Measurements from ENCODE around the gene RAB3A.
"Not testable (repeated sequence)": the region's sequence is repeated elsewhere in the genome, so short reads cannot be mapped to it uniquely, and the experiment has no call there.

Gene RAB3A

DNA sequence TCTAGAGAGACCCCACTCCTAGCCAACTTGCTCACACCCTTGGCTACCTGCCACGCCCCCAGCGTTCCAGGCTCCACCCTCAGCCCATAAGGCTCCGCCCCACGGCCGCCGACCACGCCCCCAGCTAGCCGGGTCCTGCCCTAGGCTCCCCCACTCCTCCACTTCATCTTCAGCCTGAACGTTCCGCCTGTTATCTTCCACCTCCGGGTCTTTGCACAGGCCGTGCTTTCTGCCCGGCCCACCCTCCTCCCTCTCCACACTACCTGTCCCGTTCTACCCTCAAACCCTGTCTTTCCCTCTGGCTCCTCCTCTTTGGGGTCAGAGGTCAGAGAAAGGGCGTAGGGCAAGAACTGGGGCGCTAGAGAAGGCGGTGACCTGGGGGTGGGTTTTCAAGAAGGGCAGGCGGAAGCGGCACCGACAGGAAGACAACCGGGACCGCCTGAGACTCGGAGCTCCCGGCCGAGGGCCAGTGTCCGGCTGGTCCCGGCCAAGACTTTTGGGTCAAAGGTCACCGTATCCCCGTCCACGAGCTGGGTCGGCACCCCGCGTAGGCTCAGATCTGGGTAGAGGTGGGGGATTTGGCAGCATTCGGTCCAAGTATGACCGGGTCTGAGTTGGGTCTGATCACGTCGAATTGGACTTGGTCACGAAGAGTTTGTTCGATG is 20.1 kb upstream of the RAB3A start:
- peak; percentile 90 for DNase-seq (ENCODE audit: low spot score)

DNA sequence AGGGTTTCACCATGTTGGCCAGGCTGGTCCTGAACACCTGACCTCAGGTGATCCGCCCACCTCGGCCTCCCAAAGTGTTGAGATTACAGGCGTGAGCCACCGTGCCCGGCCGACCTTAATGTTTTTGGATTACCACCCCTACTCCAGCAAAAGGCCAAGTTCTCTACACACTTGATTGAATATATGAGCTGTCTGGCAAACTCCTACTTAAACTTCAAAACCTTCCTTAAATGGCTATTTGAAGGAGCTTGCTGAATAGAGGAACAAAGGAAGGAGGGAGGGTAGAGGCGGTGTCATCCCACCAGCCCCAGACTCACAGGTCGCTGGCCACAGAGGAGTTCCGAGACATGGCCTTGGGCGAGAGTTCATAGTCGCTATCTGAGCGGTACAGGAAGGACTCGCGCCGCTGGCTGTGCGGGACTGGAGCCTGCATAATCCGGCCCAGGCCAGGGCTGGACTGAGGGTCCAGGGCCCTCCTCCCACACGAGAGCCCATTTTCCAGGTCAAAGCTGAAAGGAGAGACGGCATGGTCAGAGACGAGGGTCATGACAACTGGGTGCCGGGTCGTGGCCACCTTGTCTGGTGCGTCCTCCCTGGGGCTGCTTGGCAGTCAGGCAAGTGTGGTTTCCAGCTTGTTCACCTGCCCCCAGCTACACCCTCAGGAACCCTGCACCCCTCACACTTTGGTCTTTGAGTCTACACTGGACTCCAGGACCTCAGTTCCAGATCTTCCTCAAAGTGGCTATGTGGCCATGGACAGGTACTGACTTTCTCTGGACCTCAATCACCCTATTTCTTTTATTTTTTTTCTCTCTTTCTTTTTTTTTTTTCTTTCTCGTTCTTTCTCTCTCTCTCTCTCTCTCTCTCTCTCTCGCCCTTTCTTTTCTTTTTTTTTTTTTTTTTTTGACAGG is 18.2 kb upstream of the RAB3A start:
- no peak for DNase-seq (ENCODE audit: low spot score)

DNA sequence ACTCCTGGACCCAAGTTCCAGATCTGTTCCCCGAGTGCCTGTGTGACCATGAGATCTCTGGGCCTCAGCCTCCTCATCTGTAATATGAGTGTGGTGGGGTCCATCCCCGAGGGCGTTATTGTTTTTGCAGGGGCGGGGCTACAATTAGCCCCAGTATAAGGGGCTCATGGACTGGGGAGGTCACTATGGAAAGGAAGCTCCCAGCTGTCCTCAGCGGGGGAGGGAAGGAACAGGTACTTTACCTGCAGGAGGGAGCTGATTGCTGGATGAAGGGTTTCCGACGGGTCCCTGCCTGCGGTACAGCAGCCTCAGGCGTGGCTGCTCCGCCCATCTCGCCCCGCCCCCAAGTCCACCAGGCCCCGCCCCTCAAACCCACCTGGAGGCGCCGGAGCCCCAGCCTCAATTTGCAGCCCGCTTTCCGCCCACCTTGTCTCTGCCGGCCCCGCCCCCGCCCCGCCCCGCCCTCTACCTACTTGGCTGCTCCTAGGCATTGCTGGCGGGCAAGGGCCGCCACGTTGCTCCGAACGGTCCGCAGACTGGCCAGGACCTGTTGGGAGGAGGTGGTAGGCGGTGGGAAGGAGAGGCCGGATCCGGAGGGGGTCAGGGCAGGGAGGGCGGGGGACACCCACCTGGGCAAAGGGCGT is 16.9 kb upstream of the RAB3A start:
- DNase-seq (ENCODE audit: low spot score): peak; percentile 73

DNA sequence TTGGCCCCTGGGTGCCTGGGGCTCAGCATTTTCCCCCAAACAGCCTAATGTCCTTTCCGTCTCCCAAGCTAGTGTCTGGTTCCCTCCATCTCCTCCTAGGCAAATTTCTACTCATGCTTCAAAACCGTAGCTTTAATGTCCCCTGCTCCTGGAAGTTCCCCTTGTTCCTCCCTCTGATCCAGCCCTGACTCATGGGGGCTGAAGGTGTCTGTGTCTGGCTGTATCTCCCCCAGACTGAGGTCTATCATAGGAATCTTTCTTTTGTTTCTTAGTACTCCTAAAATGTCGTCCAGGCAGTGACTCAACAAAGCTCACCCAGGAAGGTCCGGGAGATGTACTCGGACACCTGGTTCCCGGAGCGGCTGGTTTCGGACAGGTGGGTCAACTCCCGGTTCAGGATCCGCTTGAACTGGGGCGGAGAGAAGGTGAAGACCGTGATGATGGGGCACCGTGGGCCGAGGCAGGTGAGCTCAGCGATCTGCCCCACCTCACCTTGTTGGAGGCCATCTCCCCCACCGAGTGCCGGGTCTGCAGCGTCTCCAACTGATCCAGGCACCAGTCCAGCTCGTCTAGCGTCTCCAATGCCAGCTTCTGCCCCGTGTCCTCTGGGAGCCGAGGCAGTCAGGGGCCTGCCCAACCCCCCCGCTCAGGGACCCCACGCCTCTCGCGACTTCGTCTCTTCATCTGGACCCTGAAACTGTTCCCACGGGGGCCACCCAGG is 16.2 kb upstream of the RAB3A start:
- no peak for DNase-seq (ENCODE audit: low spot score)

DNA sequence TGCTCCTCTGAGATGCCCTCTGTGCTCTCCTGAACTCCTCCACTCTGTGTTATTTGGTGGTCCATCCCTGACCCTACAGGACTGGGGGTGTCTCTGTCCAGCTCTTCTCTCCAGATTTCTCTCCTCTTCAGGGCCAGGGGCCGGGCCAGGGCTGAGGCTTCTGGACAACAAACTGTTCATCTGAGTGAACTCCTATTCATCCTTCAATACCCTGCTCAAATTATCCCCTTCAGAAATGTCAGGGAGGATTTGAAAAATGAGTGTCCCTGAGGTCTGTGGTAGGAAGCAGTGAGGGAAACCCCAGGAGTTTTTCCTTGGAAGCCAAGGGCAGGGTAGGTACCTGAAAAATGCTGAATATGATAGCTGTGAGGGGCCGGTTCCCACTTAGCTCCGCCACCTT is 14.8 kb upstream of the RAB3A start:
- no peak for DNase-seq (ENCODE audit: low spot score)

DNA sequence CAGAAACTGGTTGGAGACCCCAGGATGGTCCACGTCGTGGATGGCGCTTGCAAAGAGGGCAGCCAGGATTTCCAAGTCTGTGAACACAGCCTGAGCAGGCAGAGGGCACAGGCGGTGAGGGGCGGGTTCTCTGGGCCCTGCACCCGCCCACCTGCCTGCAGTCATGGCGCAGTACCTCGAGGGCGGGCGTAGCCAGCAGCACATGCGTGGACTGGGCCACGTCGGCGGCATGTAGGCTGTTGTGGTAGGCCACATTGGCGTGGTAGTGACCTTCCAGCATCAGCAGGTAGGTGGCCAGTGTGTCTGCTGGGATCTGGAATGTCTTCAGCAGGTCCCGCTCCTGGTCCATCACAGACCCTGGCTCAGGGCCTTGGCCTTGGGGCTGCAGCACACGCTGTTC is 14.3 kb upstream of the RAB3A start:
- DNase-seq (ENCODE audit: low spot score): no peak

DNA sequence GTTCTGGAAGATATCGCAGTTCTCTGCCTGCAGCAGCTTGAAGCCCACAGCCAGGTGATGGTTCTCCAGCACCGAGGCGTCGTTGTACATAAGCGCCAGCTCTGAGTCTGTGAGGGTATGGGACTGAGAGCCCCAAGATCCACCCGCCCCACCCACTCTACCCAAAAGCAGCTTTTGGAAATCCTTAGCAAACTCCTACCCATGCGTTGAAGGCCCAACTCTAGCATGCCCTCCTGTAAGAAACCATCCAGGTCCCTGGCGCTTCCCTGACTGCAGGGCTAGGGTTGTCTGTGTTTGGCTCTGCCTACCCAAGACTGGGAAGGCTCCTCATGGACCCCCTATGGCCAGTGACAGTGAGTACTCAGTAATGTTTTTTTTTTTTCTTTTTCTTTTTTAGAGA is 12.9 kb upstream of the RAB3A start:
- no peak for DNase-seq (ENCODE audit: low spot score)

DNA sequence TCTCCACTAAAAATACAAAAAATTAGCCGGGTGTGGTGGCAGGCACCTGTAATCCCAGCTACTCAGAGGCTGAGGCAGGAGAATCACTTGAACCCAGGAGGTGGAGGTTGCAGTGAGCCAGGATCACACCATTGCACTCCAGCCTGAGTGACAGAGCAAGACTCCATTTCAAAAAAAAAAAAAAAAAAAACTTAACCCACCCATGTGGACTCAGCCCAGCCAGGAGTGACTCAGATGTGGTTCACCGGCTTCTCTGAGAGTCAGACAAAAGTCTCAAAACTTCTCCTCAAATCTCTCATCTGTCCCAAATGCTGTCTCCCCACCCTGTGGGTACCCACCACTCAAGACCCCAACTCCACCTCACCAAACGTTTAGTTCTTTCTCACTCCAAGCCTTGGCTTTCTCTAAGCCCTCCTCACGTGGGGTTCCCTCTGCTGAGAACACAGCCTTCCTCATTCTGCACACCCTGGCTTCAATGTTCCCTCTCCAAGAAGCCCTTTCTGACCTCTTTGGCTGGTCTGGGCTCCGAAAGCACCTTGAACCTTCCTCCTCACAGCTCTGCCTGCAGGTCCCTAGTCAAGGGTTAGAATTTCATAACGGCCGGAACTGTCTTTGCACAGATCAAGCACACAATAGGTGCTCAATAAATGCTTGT is 11.1 kb upstream of the RAB3A start:
- DNase-seq (ENCODE audit: low spot score): no peak

DNA sequence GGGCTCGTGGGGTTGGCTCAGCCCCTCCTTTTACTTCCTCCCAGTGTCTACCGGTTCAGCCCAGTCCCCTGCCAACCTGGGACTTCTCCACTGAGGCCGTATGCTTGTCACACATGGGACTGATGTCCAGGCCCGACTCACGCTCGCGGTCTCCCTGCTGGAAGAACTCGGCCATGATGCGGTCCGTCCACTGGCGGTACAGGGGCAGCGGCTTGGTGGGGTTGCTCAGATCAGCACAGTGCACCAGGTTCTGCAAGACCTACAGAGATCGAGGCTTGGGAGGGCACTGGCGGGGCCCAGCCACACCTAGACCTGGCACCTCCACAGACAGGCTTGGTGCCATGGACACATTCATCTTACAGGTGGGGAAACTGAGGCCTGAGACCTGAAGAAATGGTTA is 7.8 kb upstream of the RAB3A start:
- no peak for DNase-seq (ENCODE audit: low spot score)

DNA sequence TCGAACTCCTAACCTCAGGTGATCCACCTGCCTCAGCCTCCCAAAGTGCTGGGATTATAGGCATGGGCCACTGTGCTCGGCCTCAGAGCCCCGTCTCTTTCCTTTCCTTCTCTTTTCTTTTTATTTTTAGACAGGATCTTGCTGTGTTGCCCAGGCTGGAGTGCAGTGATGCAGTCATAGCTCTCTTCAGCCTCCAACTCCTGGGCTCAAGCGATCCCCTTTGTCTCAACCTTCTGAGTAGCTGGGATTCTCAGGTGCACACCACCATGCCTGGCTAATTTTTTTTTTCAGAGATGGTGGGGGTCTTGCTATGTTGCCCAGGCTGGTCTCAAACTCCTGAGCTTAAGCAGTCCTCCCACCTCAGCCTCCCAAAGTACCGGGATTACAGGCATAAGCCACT is 6.1 kb upstream of the RAB3A start:
- not testable (repeated sequence) for DNase-seq (ENCODE audit: low spot score)

DNA sequence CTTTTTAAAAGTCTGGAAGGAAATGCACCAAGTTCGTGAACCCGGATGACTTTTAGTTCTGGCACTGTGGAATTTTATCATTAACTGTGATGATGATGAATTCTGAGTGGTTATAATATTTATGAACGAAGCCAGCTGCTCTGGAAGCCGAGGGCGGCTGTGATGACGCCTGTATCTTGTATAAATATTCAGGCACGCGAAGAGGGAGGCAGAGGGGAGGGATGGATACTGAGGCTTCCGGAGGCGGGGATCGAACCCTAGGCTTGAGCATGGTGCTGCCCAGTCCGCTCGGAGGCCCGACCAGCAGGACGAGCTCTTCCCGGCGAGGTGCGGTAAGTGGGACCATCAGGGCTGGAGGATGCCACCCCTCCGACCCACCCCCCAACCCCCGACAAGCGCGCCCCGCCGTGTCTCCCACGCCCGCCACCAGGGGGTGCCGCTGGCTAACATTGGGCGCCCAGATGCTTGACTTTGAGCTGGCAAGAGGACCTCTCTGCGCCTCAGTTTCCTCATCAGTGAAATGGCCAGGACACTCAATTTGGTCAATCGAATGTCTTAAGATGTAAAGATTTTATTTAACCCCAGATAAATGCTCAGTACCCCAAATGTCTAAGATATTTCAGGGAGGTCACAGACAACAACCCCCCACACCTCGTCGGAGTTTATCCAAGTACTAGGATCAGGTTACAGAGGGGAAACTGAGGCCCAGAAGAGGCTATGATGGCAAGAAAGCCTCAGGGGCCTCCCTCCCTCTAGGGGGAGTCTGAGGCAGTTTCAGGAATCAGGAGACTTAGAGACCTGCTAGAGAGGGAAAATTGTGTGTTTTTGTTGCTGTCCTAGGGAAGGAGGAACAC is 4.5 kb upstream of the RAB3A start:
- DNase-seq (ENCODE audit: low spot score): peak; percentile 63

DNA sequence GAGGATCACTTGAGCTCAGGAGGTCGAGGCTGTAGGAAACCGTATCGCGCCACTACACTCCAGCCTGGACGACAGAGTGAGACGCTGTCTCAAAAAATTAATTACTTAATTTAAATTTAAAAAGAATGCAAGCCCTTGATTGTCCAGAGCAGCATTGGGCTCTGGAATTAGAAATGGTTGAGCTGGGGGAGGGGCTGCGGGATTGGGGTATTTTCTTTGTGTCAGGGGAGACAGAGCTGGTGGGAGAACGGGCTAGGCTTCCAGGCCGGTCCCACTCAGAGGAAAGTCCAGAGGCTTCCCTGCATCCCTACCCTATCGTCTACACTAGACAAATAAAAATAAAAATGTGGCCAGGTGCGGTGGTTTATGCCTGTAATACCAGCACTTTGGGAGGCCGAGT is 2.2 kb upstream of the RAB3A start:
- no peak for DNase-seq (ENCODE audit: low spot score)

DNA sequence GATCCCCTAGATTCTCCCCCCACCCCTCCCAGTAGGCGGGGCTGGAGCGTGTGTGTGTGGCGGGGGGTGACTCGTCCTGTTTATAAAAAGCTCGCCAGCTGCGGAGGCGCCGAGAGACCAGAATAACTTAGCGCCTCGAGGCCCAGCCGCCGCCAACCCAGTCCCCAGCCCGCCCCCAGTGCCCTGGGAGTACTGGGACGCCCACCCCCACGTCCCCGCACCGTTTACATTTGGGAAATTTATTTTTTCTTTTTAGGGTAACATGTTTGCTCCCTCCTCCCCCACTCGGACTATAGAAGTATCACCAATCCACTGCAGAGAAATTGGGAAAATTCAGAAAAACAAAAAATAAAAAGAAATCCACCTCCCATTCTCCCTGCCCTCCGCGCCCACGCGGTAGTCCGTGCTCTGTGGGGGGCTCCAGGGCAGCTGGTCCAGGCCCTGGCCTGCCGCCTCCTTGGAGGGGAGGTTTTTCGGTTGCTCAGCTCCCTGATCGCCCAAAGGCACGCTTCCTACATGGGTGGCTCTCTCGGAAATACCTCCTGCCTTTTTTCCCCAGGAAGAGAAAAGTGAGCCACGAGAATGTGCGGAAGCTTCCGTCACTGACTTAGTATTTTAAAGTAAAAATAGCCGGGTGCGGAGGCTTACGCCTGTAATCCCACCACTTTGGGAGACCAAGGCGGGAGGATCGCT is 1.5 kb upstream of the RAB3A start:
- peak; percentile 74 for DNase-seq (ENCODE audit: low spot score)

DNA sequence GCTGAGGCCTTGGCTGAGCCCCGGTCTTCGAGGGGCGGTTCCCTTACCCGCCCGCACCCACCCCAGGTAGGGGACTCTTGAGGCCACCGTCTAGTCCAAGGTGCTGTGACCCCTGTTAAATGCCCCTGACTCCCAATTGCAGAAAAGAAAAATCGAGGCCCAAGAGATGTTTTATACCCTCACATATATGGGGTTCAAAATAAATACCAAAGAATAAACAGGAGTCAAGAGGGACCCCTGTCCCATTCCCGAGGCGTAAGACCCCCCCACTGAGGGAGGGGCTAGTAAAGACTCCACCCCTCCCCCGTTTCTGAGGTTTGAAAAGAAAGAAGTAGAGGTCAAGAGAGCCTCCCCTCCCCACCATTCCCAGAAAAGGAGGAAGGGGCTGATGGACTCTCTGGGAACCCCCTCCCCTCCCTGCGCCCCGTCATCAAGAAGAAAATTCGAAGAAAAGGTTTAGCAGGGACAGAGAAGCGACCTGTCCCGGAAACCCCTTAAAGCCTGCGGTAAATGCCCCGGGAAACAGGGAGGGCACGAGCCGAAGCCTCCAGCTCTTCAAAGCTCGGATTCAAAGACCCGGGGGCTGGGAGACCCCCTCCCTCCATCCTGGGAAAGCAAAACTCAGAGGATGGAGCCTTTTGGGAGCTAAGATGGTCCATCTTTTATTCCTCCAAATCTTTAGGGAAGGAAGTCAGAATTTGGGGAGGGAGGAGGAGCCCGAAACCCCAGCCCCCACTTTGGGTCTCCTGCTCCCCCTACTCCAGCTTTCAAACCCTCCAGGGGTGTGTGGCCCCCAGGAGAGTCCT is 755 bp upstream of the RAB3A start:
- peak; percentile 81 for DNase-seq (ENCODE audit: low spot score)

DNA sequence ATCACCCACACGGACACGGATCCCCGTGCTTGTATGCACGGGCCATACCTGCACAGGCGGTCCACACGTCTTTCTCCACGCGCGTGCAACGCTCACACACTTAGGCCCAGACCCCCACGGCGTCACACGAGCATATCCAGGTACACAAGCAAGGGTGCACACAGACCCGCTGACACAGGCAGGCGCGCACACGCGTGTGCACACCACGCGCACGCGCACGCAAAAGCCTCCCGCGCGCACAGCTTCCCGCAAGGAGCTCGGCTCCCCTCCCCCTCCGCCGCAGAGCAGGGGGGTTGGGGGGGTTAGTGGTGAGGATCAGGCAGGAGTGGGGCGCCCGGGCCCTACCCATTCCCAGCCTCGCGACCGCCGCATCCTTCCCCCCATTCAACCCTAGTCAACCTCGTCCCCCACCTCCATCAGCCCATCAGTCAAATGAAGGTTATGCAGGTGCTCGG is 407 bp downstream of the RAB3A start:
- no peak for DNase-seq (ENCODE audit: low spot score)

DNA sequence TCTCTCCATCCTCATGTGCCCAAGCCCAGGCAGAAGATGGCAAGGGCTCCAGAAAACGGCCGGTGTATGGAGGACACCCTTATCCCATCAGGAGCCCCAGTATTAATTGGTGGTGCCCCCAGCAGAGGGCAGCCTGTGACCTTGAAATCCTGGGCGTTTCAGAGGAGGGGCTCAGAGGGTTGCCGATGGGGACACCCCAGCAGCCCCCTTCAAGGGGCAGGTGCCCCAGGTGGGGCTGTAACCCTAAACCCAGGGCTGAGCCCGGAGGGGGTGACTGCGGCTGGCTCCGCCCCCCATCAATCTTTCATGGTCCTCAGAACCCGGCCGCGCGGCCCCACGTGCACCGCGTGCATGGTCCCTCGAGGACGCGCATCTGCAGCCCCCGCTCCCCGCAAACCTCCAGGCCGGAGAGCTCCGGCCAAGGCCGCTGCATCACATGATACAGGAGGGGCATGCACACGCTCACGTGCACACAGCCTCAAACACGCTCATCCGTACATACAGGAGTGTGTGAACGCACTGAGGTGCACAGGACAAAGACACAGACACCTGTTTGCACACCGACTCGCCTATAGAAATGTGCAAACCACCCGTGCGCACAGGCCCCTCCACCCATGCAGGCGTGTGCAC is 949 bp downstream of the RAB3A start:
- DNase-seq (ENCODE audit: low spot score): peak; percentile 56

DNA sequence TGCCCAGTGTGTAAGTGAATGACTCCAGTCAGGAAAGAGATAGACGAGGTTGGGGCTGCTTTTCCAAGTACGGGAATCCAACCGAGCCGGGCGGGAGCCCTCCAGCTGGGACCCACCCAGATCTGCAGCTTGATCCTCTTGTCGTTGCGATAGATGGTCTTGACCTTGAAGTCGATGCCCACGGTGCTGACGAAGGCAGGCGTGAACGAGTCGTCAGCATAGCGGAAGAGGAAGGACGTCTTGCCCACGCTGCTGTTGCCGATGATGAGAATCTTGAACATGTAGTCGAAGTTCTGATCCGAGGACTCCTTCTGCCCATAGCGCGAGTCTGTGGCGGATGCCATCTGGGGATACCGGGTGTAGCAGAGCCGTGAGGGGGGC is 1.5 kb downstream of the RAB3A start:
- no peak for DNase-seq (ENCODE audit: low spot score)

DNA sequence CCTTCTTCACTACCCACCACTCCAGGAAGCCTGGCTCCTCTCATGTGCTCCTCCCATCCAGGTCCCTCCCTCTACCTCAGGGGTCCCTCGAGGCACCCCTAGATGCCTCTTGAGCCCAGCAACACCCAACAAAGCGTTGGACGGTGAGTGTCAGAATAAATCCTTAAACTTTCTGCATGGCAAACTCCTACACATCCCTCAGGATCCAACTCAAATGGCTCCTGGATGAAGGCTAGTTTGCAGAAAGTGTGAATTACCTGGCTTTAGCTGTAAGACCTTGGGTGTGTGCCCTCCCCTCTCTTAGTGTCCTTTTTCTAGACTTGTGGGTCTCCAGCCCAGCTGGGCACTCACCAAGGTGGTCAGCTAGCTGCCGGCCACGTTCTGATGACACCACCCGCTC is 5.5 kb downstream of the RAB3A start:
- no peak for DNase-seq (ENCODE audit: low spot score)

DNA sequence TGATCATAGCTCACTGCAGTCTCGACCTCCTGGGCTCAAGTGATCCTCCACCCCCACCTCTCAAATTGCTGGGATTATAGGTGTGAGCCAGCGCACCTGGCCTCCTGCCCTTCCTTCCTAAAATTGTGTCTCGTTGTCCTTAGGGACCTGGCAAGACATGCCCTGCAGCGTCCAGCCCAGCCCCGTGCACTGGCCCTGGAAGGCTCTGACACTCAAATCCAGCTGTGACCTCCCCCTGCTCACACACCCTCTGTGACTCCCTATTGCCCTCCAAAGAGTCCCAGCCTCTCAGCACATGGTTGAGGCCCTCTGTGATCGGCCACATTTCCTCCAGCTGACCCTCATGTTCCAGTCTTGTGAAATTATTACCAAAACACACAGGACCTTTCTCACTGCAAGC is 5.9 kb downstream of the RAB3A start:
- DNase-seq (ENCODE audit: low spot score): no peak

Measured in ecto neural progenitor cell (in vitro differentiated cells).